ENCODE data around the gene SCPEP1. TPM values are rescaled to one million over a fixed set of nuclear protein-coding genes. Genes with fewer than 3 reads are reported as not detected.

Gene SCPEP1
- total and polyA plus RNA-seq, 10 of the 15 experiments (the other 5 are each of a cell fraction or from before 2014, with no cell fraction given) = 31.2 to 80.2 (median 40.7) TPM

GRCh38 chr17:56960596-56961538 lies 17.1 kb upstream of the SCPEP1 start, which contains the start of gene COIL (continued):
- no peak for TF ChIP-seq NFXL1 (IDR thresholded peaks at IDR 0.05; ENCODE audit: borderline replicate concordance)
- TF ChIP-seq, protein P1, sequence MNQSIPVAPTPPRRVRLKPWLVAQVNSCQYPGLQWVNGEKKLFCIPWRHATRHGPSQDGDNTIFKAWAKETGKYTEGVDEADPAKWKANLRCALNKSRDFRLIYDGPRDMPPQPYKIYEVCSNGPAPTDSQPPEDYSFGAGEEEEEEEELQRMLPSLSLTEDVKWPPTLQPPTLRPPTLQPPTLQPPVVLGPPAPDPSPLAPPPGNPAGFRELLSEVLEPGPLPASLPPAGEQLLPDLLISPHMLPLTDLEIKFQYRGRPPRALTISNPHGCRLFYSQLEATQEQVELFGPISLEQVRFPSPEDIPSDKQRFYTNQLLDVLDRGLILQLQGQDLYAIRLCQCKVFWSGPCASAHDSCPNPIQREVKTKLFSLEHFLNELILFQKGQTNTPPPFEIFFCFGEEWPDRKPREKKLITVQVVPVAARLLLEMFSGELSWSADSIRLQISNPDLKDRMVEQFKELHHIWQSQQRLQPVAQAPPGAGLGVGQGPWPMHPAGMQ (IDR thresholded peaks at IDR 0.05; ENCODE audit: borderline replicate concordance) = no peak
- TF ChIP-seq ETV6 (conservative IDR thresholded peaks at IDR 0.05 in 1 of 2, IDR thresholded peaks at IDR 0.05 in 1 of 2; ENCODE audit: borderline replicate concordance in 1 of 2, low read depth in 1 of 2) = no peak
- TF ChIP-seq SMARCA5 (IDR thresholded peaks at IDR 0.05) = peak; percentile 85; the same call in 1 of the 2 replicates
- TF ChIP-seq, protein P2, sequence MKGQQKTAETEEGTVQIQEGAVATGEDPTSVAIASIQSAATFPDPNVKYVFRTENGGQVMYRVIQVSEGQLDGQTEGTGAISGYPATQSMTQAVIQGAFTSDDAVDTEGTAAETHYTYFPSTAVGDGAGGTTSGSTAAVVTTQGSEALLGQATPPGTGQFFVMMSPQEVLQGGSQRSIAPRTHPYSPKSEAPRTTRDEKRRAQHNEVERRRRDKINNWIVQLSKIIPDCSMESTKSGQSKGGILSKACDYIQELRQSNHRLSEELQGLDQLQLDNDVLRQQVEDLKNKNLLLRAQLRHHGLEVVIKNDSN (IDR thresholded peaks at IDR 0.05; ENCODE audit: borderline replicate concordance, extremely low read length, insufficient read depth, low read depth, low read length) = peak; percentile 50
- no peak for TF ChIP-seq TBL1XR1 (IDR thresholded peaks at IDR 0.05; ENCODE audit: low read depth, low read length)
- no peak for TF ChIP-seq JUNB (IDR thresholded peaks at IDR 0.05)
- TF ChIP-seq JUND (IDR thresholded peaks at IDR 0.05; ENCODE audit: low read depth, low read length) = no peak
- TF ChIP-seq E2F4 (IDR thresholded peaks at IDR 0.05; ENCODE audit: low read depth, low read length) = 0 out of 2 replicates have a peak, but pooled peaks have one; percentile 48
- peak; percentile 20; the same call in 1 of the 2 replicates for TF ChIP-seq GABPA (IDR thresholded peaks at IDR 0.05; ENCODE audit: low read depth)
- peak in 1 of 2 experiments; percentile 95; a peak in 2 of 3 replicates for TF ChIP-seq EGR1 (IDR thresholded peaks at IDR 0.05; ENCODE audit: borderline replicate concordance in 1 of 2, low read depth in 2 of 2, low read length in 2 of 2)
- TF ChIP-seq KDM1A (IDR thresholded peaks at IDR 0.05; ENCODE audit: borderline replicate concordance) = no peak
- TF ChIP-seq POLR2A (IDR thresholded peaks at IDR 0.05; ENCODE audit: low read depth, low read length) = peak; percentile 93
- TF ChIP-seq CBX5 (IDR thresholded peaks at IDR 0.05; ENCODE audit: low read depth) = no peak
- peak; percentile 29 for TF ChIP-seq SKIL (IDR thresholded peaks at IDR 0.05; ENCODE audit: low read depth, poor library complexity, severe bottlenecking)
- TF ChIP-seq EED (IDR thresholded peaks at IDR 0.05; ENCODE audit: low read depth) = 0 out of 2 replicates have a peak, but pooled peaks have one; percentile 8
- TF ChIP-seq CBFB (IDR thresholded peaks at IDR 0.05; ENCODE audit: low read depth) = peak; percentile 83
- TF ChIP-seq CREB1 (IDR thresholded peaks at IDR 0.05; ENCODE audit: low read depth) = no peak
- no peak for TF ChIP-seq BCLAF1 (IDR thresholded peaks at IDR 0.05)
